DND-41 (cell line): Measurements from ENCODE around the gene SGMS1.

Experiments
- ATAC-seq: fragments of 200-7000 bp; cut with Tn5 transposase; 3 replicates; pipeline ENCODE4 v1.9.1; 2021; ENCODE audit warnings: low read depth; ENCODE audit not compliant: insufficient read depth
- DNase-seq: peaks from one replicate; pipeline ENCODE4 v3.0.0-alpha.2; 2020
- H2AFZ ChIP-seq: 2 replicates; pipeline ENCODE4 v1.6.0; 2012; ENCODE audit warnings: low read depth, low read length
- H3K27ac ChIP-seq: 2 replicates; pipeline ENCODE4 v1.5.1; 2012; ENCODE audit warnings: low read length, inconsistent platforms
- H3K27me3 ChIP-seq: fragments of 200-600 bp; sonication (generic); 2 replicates; pipeline ENCODE4 v1.6.0; 2012; ENCODE audit warnings: low read length, mild to moderate bottlenecking, inconsistent platforms; ENCODE audit not compliant: insufficient read depth, poor library complexity
- H3K36me3 ChIP-seq: 2 replicates; pipeline ENCODE4 v1.5.1; 2012; ENCODE audit warnings: low read length, inconsistent platforms; ENCODE audit not compliant: insufficient read depth
- H3K4me1 ChIP-seq: 2 replicates; pipeline ENCODE4 v1.5.1; 2012; ENCODE audit warnings: mild to moderate bottlenecking, low read length; ENCODE audit not compliant: insufficient read depth
- H3K4me2 ChIP-seq: 2 replicates; pipeline ENCODE4 v1.6.0; 2012; ENCODE audit warnings: mild to moderate bottlenecking, moderate library complexity, low read length, inconsistent platforms; ENCODE audit not compliant: insufficient read depth
- H3K4me3 ChIP-seq, 2 experiments: fragments of 200-600 bp in 1 of 2; shearing (Covaris generic) in 1 of 2; 2 replicates each; pipeline ENCODE4 v1.5.1; 2012 to 2016; ENCODE audit warnings: inconsistent platforms in 2 of 2, low read length in 2 of 2, mild to moderate bottlenecking in 2 of 2, low read depth in 1 of 2, moderate library complexity in 1 of 2
- H3K79me2 ChIP-seq: 2 replicates; pipeline ENCODE4 v1.6.0; 2012; ENCODE audit warnings: low read length, inconsistent platforms; ENCODE audit not compliant: insufficient read depth
- H3K9ac ChIP-seq: 2 replicates; pipeline ENCODE4 v1.6.0; 2012; ENCODE audit warnings: low read depth, mild to moderate bottlenecking, inconsistent platforms, low read length, moderate library complexity
- H3K9me3 ChIP-seq: 2 replicates; pipeline ENCODE4 v1.5.1; 2012; ENCODE audit warnings: low read length, moderate library complexity, mild to moderate bottlenecking, inconsistent platforms; ENCODE audit not compliant: insufficient read depth, severe bottlenecking
- H4K20me1 ChIP-seq: 2 replicates; pipeline ENCODE4 v1.6.0; 2012; ENCODE audit warnings: low read length; ENCODE audit not compliant: insufficient read depth
- CTCF ChIP-seq: IDR thresholded peaks from 2 replicates; pipeline ENCODE4 v1.5.1; 2012; ENCODE audit warnings: borderline replicate concordance, low read length, moderate library complexity, mild to moderate bottlenecking; ENCODE audit not compliant: poor library complexity, severe bottlenecking; ENCODE audit errors: extremely low read depth
- EZH2 ChIP-seq: IDR thresholded peaks from 3 replicates; pipeline ENCODE4 v1.6.1; 2012; ENCODE audit warnings: borderline replicate concordance, low read depth, mild to moderate bottlenecking, moderate library complexity, low read length, inconsistent platforms; ENCODE audit not compliant: severe bottlenecking

The SGMS1 gene

GRCh38 chr10:50281210-50281966, 342.4 kb downstream of the SGMS1 start:
- Histone ChIP-seq H3K27ac (no peak overlapping the region), H3K27me3 (no peaks in the 10 kb centered on the region), H3K79me2 (no peaks in the 10 kb centered on the region), H3K4me3 (no peak overlapping the region), H3K4me1 (no peaks in the 10 kb centered on the region), H3K4me2 (no peak overlapping the region), H3K9ac (no peak overlapping the region), H2AFZ (no peak overlapping the region), H3K9me3 (no peaks in the 10 kb centered on the region), H4K20me1 (no peaks in the 10 kb centered on the region), H3K36me3 (no peaks in the 10 kb centered on the region)
- DNase-seq: no peak
- no peak for TF ChIP-seq EZH2
- TF ChIP-seq CTCF: no peak
- ATAC-seq: no peak

- TF ChIP-seq CTCF (no peak), EZH2 (no peak)
- H3K36me3 ChIP-seq: no peaks in the 10 kb centered on the region
Observed at GRCh38 chr10:50280049-50280841, 343.5 kb downstream of the SGMS1 start.

GRCh38 chr10:50279489-50279888, 344.3 kb downstream of the SGMS1 start:
- Histone ChIP-seq H3K4me1 (no peaks in the 10 kb centered on the region), H3K4me2 (no peak overlapping the region), H4K20me1 (no peaks in the 10 kb centered on the region), H3K27ac (no peak overlapping the region), H3K9ac (no peak overlapping the region), H3K36me3 (no peaks in the 10 kb centered on the region), H3K27me3 (no peaks in the 10 kb centered on the region), H2AFZ (no peak overlapping the region), H3K79me2 (no peaks in the 10 kb centered on the region), H3K9me3 (no peaks in the 10 kb centered on the region), H3K4me3 (no peak overlapping the region)
- TF ChIP-seq CTCF (no peak), EZH2 (no peak)
- no peak for DNase-seq
- no peak for ATAC-seq

More at GRCh38 chr10:50280049-50280841, 343.5 kb downstream of the SGMS1 start:
- Histone ChIP-seq H3K9me3 (no peaks in the 10 kb centered on the region), H3K9ac (no peak overlapping the region), H3K4me2 (no peak overlapping the region), H3K4me1 (no peaks in the 10 kb centered on the region), H3K4me3 (no peak overlapping the region), H3K27ac (no peak overlapping the region), H2AFZ (no peak overlapping the region), H3K79me2 (no peaks in the 10 kb centered on the region), H4K20me1 (no peaks in the 10 kb centered on the region), H3K27me3 (no peaks in the 10 kb centered on the region)
- DNase-seq (no peak), ATAC-seq (no peak)
